Stimulated activated CD4-positive, alpha-beta T cell treated with anti-CD3 and anti-CD28 coated beads, Interleukin-2, amount 100 ng/mL, for 48 hours (primary cell): ENCODE measurements around the gene BIRC5.

Experiments
- DNase-seq, 2 donors: peaks; one replicate each; pipeline ENCODE4 v3.0.0-alpha.2; 2020

BIRC5 gene

GRCh38 chr17:78184351-78184750, 29.7 kb upstream of the BIRC5 start:
- no peak for DNase-seq

- DNase-seq, result no peak
Measured at GRCh38 chr17:78184868-78185267, 29.2 kb upstream of the BIRC5 start.

- DNase-seq, result no peak
Measured at GRCh38 chr17:78185981-78186691, 27.9 kb upstream of the BIRC5 start.

GRCh38 chr17:78186692-78187595, 27.1 kb upstream of the BIRC5 start, which contains the start of the genes AFMID and TK1:
TSS of gene AFMID (plus strand) at chr17:78187362. CDS start at chr17:78187371, 9 bp downstream.
TSS of gene TK1 (minus strand) at chr17:78187052. CDS start at chr17:78186994, 58 bp downstream.
- peak; percentile 95 to 96 for DNase-seq

- no peak for DNase-seq
Measured at GRCh38 chr17:78196716-78197115, 17.3 kb upstream of the BIRC5 start.

GRCh38 chr17:78197147-78197832, 16.8 kb upstream of the BIRC5 start:
- DNase-seq, result no peak

GRCh38 chr17:78200451-78200850, 13.6 kb upstream of the BIRC5 start:
- no peak for DNase-seq

GRCh38 chr17:78202666-78203065, 11.4 kb upstream of the BIRC5 start:
- no peak for DNase-seq

- DNase-seq, result no peak
Measured at GRCh38 chr17:78204387-78205123, 9.5 kb upstream of the BIRC5 start.

GRCh38 chr17:78205124-78205775, 8.8 kb upstream of the BIRC5 start:
- no peak for DNase-seq

GRCh38 chr17:78206298-78206697, 7.8 kb upstream of the BIRC5 start:
- DNase-seq, result no peak

GRCh38 chr17:78208486-78208885, 5.6 kb upstream of the BIRC5 start:
- DNase-seq, result no peak

- DNase-seq, result no peak
Measured at GRCh38 chr17:78210111-78210510, 3.9 kb upstream of the BIRC5 start.

- no peak for DNase-seq
Measured at GRCh38 chr17:78211032-78211431, 3.0 kb upstream of the BIRC5 start.

GRCh38 chr17:78214706-78215061, 631 bp downstream of the BIRC5 start:
- no peak for DNase-seq

GRCh38 chr17:78219396-78220150, 5.5 kb downstream of the BIRC5 start:
- no peak for DNase-seq

- no peak for DNase-seq
Measured at GRCh38 chr17:78223061-78223460, 9.0 kb downstream of the BIRC5 start.

- DNase-seq, result no peak
Measured at GRCh38 chr17:78223765-78224164, 9.7 kb downstream of the BIRC5 start.

GRCh38 chr17:78224231-78225087, 10.4 kb downstream of the BIRC5 start:
- no peak for DNase-seq
